ENCODE measurements around the gene SUOX. TPM values are rescaled to one million over a fixed set of nuclear protein-coding genes. Genes with fewer than 3 reads are reported as not detected.

SUOX gene
- total RNA-seq, 2 donors from 2014 or later: 10.6 to 20.8 TPM

- intact Hi-C loops (cut with DNase I): no loop called here
These were observed 49.1 kb downstream of the SUOX start for GRCh38 chr12:56046027-56046780.

GRCh38 chr12:56053407-56053893 is 56.4 kb downstream of the SUOX start:
- ATAC-seq: no peak
- H3K36me3 ChIP-seq (replicated peaks in 1 of 2; ENCODE audit: insufficient read depth in 1 of 2, low read depth in 2 of 2): no peaks in the 10 kb centered on the region
- H3K4me1 ChIP-seq: no peaks in the 10 kb centered on the region
- no peak overlapping the region for H3K27ac ChIP-seq
- whole genome bisulfite sequencing, 2 donors: 82% methylated on average over 6 of the region's 6 CpGs
- no peak for TF ChIP-seq POLR2A (IDR thresholded peaks at IDR 0.05)
- TF ChIP-seq, protein P1, sequence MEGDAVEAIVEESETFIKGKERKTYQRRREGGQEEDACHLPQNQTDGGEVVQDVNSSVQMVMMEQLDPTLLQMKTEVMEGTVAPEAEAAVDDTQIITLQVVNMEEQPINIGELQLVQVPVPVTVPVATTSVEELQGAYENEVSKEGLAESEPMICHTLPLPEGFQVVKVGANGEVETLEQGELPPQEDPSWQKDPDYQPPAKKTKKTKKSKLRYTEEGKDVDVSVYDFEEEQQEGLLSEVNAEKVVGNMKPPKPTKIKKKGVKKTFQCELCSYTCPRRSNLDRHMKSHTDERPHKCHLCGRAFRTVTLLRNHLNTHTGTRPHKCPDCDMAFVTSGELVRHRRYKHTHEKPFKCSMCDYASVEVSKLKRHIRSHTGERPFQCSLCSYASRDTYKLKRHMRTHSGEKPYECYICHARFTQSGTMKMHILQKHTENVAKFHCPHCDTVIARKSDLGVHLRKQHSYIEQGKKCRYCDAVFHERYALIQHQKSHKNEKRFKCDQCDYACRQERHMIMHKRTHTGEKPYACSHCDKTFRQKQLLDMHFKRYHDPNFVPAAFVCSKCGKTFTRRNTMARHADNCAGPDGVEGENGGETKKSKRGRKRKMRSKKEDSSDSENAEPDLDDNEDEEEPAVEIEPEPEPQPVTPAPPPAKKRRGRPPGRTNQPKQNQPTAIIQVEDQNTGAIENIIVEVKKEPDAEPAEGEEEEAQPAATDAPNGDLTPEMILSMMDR (IDR thresholded peaks at IDR 0.05): no peak
- H3K27me3 ChIP-seq: no peaks in the 10 kb centered on the region
- no peak overlapping the region for H3K4me3 ChIP-seq
- DNase-seq: no peak
- H3K9me3 ChIP-seq: no peaks in the 10 kb centered on the region
- intact Hi-C loops (cut with DNase I): no loop called here

More at GRCh38 chr12:56046027-56046780, 49.1 kb downstream of the SUOX start:
- Histone ChIP-seq H3K9me3 (no peaks in the 10 kb centered on the region), H3K4me1 (peaks cover 13% of the 10 kb centered on the region), H3K36me3 (replicated peaks in 1 of 2; ENCODE audit: insufficient read depth in 1 of 2, low read depth in 2 of 2) (peaks cover 3 to 10% of the 10 kb centered on the region in 2 donors), H3K4me3 (no peak overlapping the region), H3K27me3 (no peaks in the 10 kb centered on the region), H3K27ac (peak overlapping the region in 1 of 4 donors; percentile 45)
- ATAC-seq (no peak), DNase-seq (no peak)
- no peak for TF ChIP-seq POLR2A (IDR thresholded peaks at IDR 0.05)
- TF ChIP-seq, protein P1 (IDR thresholded peaks at IDR 0.05): no peak
- WGBS, 2 donors: 65 to 82% methylated on average over 9 of the region's 9 CpGs

Other genes starting within 250 kb of the SUOX start
- 10 to 100 TPM; 23.1 to 51.7 TPM for gene SARNP, start 179.6 kb upstream of the SUOX start, total RNA-seq
- 10 to 100 TPM in 1 of 2 donors, 1 to 10 TPM in 1; 6.0 to 12.5 TPM for gene ORMDL2, start 179.2 kb upstream of the SUOX start, total RNA-seq
- gene DNAJC14, start 167.7 kb upstream of the SUOX start, total RNA-seq: 10 to 100 TPM; 20.2 to 34.3 TPM
- gene MMP19, start 154.3 kb upstream of the SUOX start, total RNA-seq: 10 to 100 TPM in 1 of 2 donors, 1 to 10 TPM in 1; 3.4 to 23.4 TPM
- 10 to 100 TPM; 21.5 to 26.0 TPM for gene PYM1, start 69.4 kb upstream of the SUOX start, total RNA-seq
- 100 to 1,000 TPM in 1 of 2 donors, 10 to 100 TPM in 1; 33.3 to 128 TPM for gene DGKA, start 66.1 kb upstream of the SUOX start, total RNA-seq
- gene PMEL, start 31.2 kb upstream of the SUOX start, total RNA-seq: 1 to 10 TPM; 1.6 to 2.6 TPM
- gene CDK2, start 30.4 kb upstream of the SUOX start, total RNA-seq: 10 to 100 TPM in 1 of 2 donors, 1 to 10 TPM in 1; 8.8 to 12.5 TPM
- 10 to 100 TPM; 28.3 to 33.9 TPM for gene RAB5B, start 23.2 kb upstream of the SUOX start, total RNA-seq
- 1 to 10 TPM; 2.6 to 7.6 TPM for gene IKZF4, start 23.8 kb downstream of the SUOX start, total RNA-seq
- 100 to 1,000 TPM; 215 to 405 TPM for gene RPS26, start 44.6 kb downstream of the SUOX start, total RNA-seq
- 10 to 100 TPM; 72.9 to 74.8 TPM for gene ERBB3, start 82.9 kb downstream of the SUOX start, total RNA-seq
- 100 to 1,000 TPM in 1 of 2 donors, 10 to 100 TPM in 1; 49.4 to 107 TPM for gene PA2G4, start 107.3 kb downstream of the SUOX start, total RNA-seq
- 1,000 to 10,000 TPM; 1,174 to 2,214 TPM for gene RPL41, start 119.4 kb downstream of the SUOX start, total RNA-seq
- gene ZC3H10, start 121.0 kb downstream of the SUOX start, total RNA-seq: 10 to 100 TPM in 1 of 2 donors, under 1 TPM in 1; 0.99 to 11.2 TPM
- 100 to 1,000 TPM in 1 of 2 donors, 10 to 100 TPM in 1; 43.3 to 182 TPM for gene ESYT1, start 131.0 kb downstream of the SUOX start, total RNA-seq
- 10 to 100 TPM in 1 of 2 donors, 1 to 10 TPM in 1; 7.5 to 24.1 TPM for gene MYL6B, start 155.3 kb downstream of the SUOX start, total RNA-seq
- 1,000 to 10,000 TPM in 1 of 2 donors, 100 to 1,000 TPM in 1; 838 to 1,110 TPM for gene MYL6, start 161.1 kb downstream of the SUOX start, total RNA-seq
- 10 to 100 TPM; 46.2 to 50.8 TPM for gene SMARCC2, start 192.2 kb downstream of the SUOX start, total RNA-seq
- 10 to 100 TPM; 13.2 TPM for gene RNF41, start 224.6 kb downstream of the SUOX start, total RNA-seq
- 10 to 100 TPM; 11.9 to 16.3 TPM for gene NABP2, start 227.1 kb downstream of the SUOX start, total RNA-seq
- gene SLC39A5, start 232.8 kb downstream of the SUOX start, total RNA-seq: 100 to 1,000 TPM; 306 to 333 TPM

Measured in body of pancreas (tissue), 4 donors.